HepG2 (cell line): Measurements from ENCODE around the gene CLCN2. TPM values are rescaled to one million over a fixed set of nuclear protein-coding genes. Genes with fewer than 3 reads are reported as not detected.

ENCODE experiments used
- ATF4 ChIP-seq, 2 experiments: fragments of 450-650 bp in 1 of 2; sonication (generic) in 1 of 2; formaldehyde crosslinking; IDR thresholded peaks; 2 replicates each; pipeline versions ENCODE4 v1.5.0 to v1.8.0; 2020 to 2022; ENCODE audit warnings: mild to moderate bottlenecking in 1 of 2, missing genetic modification reagents in 1 of 2
- CSRNP1 ChIP-seq: sonication (generic); formaldehyde crosslinking; IDR thresholded peaks from 2 replicates; pipeline ENCODE4 v1.8.1; 2023; ENCODE audit warnings: mild to moderate bottlenecking, missing genetic modification reagents
- GABPB1 ChIP-seq: IDR thresholded peaks from 2 replicates; pipeline ENCODE4 v1.6.1; 2016; ENCODE audit warnings: mild to moderate bottlenecking, missing genetic modification reagents, moderate library complexity, missing compliant biosample characterization
- HNF4A ChIP-seq: sonication (generic); formaldehyde crosslinking; IDR thresholded peaks from 2 replicates; pipeline ENCODE4 v1.4.0; 2020; ENCODE audit warnings: missing genetic modification reagents
- LRRFIP1 ChIP-seq: sonication (generic); formaldehyde crosslinking; conservative IDR thresholded peaks from 2 replicates; pipeline ENCODE4 v1.4.0; 2020; ENCODE audit warnings: missing genetic modification reagents
- MTF2 ChIP-seq: sonication (generic); formaldehyde crosslinking; IDR thresholded peaks from 2 replicates; pipeline ENCODE4 v1.5.0; 2020; ENCODE audit warnings: missing genetic modification reagents, borderline replicate concordance
- POLR2AphosphoS2 ChIP-seq: IDR thresholded peaks from 2 replicates; pipeline ENCODE4 v1.6.1; 2011; ENCODE audit warnings: low read depth, low read length, improper control_type of control experiment
- SNAPC4 ChIP-seq: sonication (generic); formaldehyde crosslinking; IDR thresholded peaks from 2 replicates; pipeline ENCODE4 v1.4.0; 2020; ENCODE audit warnings: mild to moderate bottlenecking, missing genetic modification reagents
- TRAFD1 ChIP-seq: sonication (generic); formaldehyde crosslinking; IDR thresholded peaks from 2 replicates; pipeline ENCODE4 v1.5.1; 2020; ENCODE audit warnings: missing genetic modification reagents, mild to moderate bottlenecking, borderline replicate concordance
- ZNF574 ChIP-seq: sonication (generic); formaldehyde crosslinking; IDR thresholded peaks from 2 replicates; pipeline ENCODE4 v1.4.0; 2020; ENCODE audit warnings: missing genetic modification reagents
- polyA plus RNA-seq, 8 experiments: library from polyadenylated mRNA; depleted of rRNA in 3 of 8; stranded (reverse) in 7 of 8; unstranded in 1 of 8; fragments of >200 nt; fragmentation: Illumina TruSeq in 4 of 8; extraction: Trizol in 4 of 8; gene quantifications; 2 replicates each; pipeline versions ENCODE4 v1.2.1 to v1.2.3, GENCODE V29; 2011 to 2016; ENCODE audit warnings: low read depth in 4 of 8, missing spikeins in 1 of 8, mixed read lengths in 1 of 8; ENCODE audit not compliant: insufficient read depth in 1 of 8
- total RNA-seq, 5 experiments: library from RNA; depleted of rRNA; stranded (reverse); fragments of >200 nt; fragmentation: Illumina TruSeq; extraction: Trizol; gene quantifications; 2 replicates each; pipeline ENCODE4 v1.2.3, GENCODE V29; 2016; ENCODE audit warnings: low read depth in 1 of 5

The CLCN2 gene
- total and polyA plus RNA-seq, 2 of the 13 experiments (the other 11 are each of a cell fraction or from before 2014, with no cell fraction given), result 11.4 to 13.5 TPM

- no peak for TF ChIP-seq HNF4A (CRISPR knock-in tag)
- TF ChIP-seq MTF2 (CRISPR knock-in tag), result no peak
- peak; percentile 93 for TF ChIP-seq GABPB1 (CRISPR knock-in tag)
- peak; percentile 66 for TF ChIP-seq ZNF574 (CRISPR knock-in tag)
- TF ChIP-seq SNAPC4 (CRISPR knock-in tag), result no peak
- no peak for TF ChIP-seq LRRFIP1 (CRISPR knock-in tag)
- no peak; a peak in 1 of 4 replicates for TF ChIP-seq ATF4 (CRISPR knock-in tag; IDR thresholded peaks at IDR 0.05)
- TF ChIP-seq POLR2AphosphoS2, result no peak
- TF ChIP-seq CSRNP1 (CRISPR knock-in tag), result no peak
- no peak for TF ChIP-seq TRAFD1 (CRISPR knock-in tag)
Measured at GRCh38 chr3:184298759-184299487, 62.5 kb downstream of the CLCN2 start, which contains the start of gene PSMD2 (continued).
